Stimulated activated CD4-positive, alpha-beta T cell treated with anti-CD3 and anti-CD28 coated beads, TNF-alpha, amount 100 ng/mL, for 1 hour (primary cell): ENCODE data around the gene SCN1A.
"Not testable (repeated sequence)": the region's sequence is repeated elsewhere in the genome, so short reads cannot be mapped to it uniquely, and the experiment has no call there.

Experiments used
- DNase-seq, 3 donors: peaks; one replicate each; pipeline ENCODE4 v3.0.0-alpha.2; 2020; ENCODE audit warnings: low read depth in 3 of 3, low spot score in 1 of 3

SCN1A gene

DNA sequence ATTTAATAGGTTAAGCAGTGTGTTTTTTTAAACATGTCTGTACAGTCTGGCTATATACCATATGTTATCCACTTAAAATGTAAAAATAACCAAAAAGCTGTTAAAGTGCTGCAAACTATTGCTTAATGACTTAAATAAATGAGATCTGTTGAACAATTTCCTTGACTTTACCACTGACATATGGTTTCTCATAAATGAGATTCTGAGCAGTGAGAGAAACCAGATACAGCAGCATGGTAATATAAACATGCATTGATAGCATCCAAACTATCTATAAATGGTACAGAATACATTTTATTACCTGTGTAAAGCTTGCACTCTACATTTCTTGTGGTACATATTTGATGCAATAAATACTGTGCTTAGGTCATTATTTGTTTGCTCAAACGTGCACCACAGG is 138.0 kb downstream of the SCN1A start:
- DNase-seq: no peak

DNA sequence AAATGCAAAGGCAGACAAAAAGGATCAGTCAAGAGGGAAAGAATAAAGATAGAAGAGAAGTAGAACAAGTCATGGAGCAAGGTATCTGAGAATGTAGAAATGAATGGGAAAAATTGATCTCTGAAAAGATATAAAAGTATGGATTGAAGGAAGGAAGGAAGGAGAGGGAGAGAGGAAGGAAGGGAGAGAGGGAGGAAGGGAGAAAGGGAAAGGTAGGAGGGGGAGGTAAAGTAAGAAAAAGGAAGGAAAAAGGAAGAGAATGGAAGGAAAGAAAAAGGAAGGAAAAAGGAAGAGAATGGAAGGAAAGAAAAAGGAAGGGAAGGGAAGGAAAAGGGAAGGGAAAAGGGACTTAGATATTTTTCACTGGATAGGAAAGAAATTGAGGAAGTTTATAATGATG is 142.7 kb downstream of the SCN1A start:
- DNase-seq: no peak

DNA sequence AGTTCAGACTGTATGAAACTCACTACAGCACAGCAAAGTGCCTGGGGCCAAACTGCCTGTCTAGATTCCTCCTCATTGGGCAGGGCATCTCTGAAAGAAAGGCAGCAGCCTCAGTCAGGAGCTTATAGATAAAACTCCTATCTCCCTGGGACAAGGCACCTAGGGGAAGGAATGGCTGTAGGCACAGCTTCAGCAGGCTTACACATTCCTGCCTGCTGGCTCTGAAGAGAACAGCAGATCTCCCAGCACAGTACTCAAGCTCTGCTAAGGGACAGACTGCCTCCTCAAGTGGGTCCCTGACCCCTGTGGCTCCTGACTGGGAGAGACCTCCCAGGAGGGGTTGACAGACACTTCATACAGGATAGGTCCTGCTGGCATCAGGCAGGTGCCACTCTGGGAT is 155.7 kb downstream of the SCN1A start:
- not testable (repeated sequence) for DNase-seq

GRCh38 chr2:165970663-165971062 is 157.2 kb downstream of the SCN1A start:
- DNase-seq: no peak

GRCh38 chr2:165969227-165969626 is 158.6 kb downstream of the SCN1A start:
- DNase-seq: no peak

- DNase-seq: no peak
These were observed 160.1 kb downstream of the SCN1A start for GRCh38 chr2:165967746-165968145.

DNA sequence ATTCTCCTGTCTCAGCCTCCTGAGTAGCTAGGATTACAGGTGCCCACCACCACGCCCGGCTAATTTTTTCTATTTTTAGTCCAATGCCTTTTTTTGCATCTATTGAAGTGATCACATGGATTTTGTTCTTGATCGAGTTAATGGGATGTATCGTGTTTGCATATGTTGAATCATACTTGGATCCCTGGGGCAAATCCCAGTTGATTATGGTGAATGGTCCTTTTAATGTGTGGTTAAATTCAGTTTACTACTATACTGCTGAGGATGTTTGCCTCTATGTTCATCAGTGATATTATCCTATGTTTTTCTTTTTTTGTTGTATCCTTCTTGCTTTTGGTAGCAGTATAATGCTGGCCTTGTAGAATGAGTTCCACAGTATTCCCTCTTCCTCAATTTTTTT is 166.0 kb downstream of the SCN1A start:
- no peak for DNase-seq

DNA sequence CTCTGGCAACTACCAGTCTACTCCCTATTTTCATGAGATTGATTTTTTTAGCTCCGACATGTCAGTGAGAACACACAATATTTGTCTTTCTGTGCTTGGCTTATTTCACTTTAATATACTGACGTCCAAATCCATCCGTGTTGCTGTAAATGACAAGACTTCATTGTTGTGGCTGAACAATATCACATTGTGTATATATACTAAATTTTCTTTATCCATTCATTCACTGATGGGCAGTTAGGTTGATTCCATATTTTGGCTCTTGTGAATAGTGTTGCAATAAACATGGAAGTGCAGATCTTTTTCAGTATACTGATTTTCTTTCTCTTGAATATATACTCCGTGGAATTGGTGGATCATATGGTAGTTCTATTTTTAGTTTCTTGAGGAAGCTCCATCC is 168.4 kb downstream of the SCN1A start:
- no peak for DNase-seq

GRCh38 chr2:165958313-165958960 is 169.4 kb downstream of the SCN1A start:
- no peak for DNase-seq

GRCh38 chr2:165957030-165957675 is 170.7 kb downstream of the SCN1A start:
- DNase-seq: no peak

- peak; percentile 74 to 93 (median 82) for DNase-seq
These were observed 173.9 kb downstream of the SCN1A start, which contains the start of gene TTC21B for GRCh38 chr2:165953655-165954606. Gene TTC21B, minus strand, starts transcription at chr2:165953776. Its CDS starts 71 bp downstream, at chr2:165953705.

GRCh38 chr2:165953306-165953654 is 174.5 kb downstream of the SCN1A start:
- no peak for DNase-seq

- no peak for DNase-seq
These were observed 175.0 kb downstream of the SCN1A start for GRCh38 chr2:165952741-165953211.

GRCh38 chr2:165952085-165952484 is 175.7 kb downstream of the SCN1A start:
- no peak for DNase-seq

- DNase-seq: no peak
These were observed 177.4 kb downstream of the SCN1A start for GRCh38 chr2:165950438-165950837.

GRCh38 chr2:165941827-165942226 is 186.0 kb downstream of the SCN1A start:
- DNase-seq: no peak

GRCh38 chr2:165938237-165938636 is 189.6 kb downstream of the SCN1A start:
- DNase-seq: no peak
